Chondrocyte (in vitro differentiated cells): ENCODE data around the gene FOXP3. TPM values are rescaled to one million over a fixed set of nuclear protein-coding genes. Genes with fewer than 3 reads are reported as not detected.

Source experiments
- DNase-seq: peaks from one replicate; pipeline ENCODE4 v3.0.0; 2021; ENCODE audit warnings: mixed read lengths, low spot score
- H3K27ac Mint-ChIP-seq: one replicate; pipeline ENCODE4 v1.8.0; 2021; ENCODE audit warnings: mild to moderate bottlenecking, moderate library complexity, mixed read lengths; ENCODE audit not compliant: unreplicated experiment
- H3K27me3 Mint-ChIP-seq: 2 replicates; pipeline ENCODE4 v1.8.0; 2021; ENCODE audit warnings: low read depth, mixed read lengths
- H3K36me3 Mint-ChIP-seq: 2 replicates; pipeline ENCODE4 v1.8.0; 2021; ENCODE audit warnings: low read depth, mixed read lengths
- H3K4me1 Mint-ChIP-seq: 2 replicates; pipeline ENCODE4 v1.8.0; 2021; ENCODE audit warnings: low read depth, mild to moderate bottlenecking, mixed read lengths
- H3K4me3 Mint-ChIP-seq: one replicate; pipeline ENCODE4 v1.8.0; 2021; ENCODE audit warnings: mild to moderate bottlenecking, moderate library complexity, mixed read lengths; ENCODE audit not compliant: unreplicated experiment
- H3K9me3 Mint-ChIP-seq: 2 replicates; pipeline ENCODE4 v1.8.0; 2021; ENCODE audit warnings: low read depth, mixed read lengths
- total RNA-seq: library from RNA; stranded (reverse); gene quantifications from 3 replicates; pipeline ENCODE4 v1.2.1, GENCODE V29; 2021
- TF ChIP-seq, protein P1 (sequence below): fragments of 200-600 bp; sonication (generic); IDR thresholded peaks from 2 replicates; pipeline ENCODE4 v1.5.0; 2021; ENCODE audit warnings: antibody characterized with exemption, mild to moderate bottlenecking, moderate library complexity

Gene FOXP3
- total RNA-seq, 1 donor from 2014 or later, result 0.12 TPM

DNA sequence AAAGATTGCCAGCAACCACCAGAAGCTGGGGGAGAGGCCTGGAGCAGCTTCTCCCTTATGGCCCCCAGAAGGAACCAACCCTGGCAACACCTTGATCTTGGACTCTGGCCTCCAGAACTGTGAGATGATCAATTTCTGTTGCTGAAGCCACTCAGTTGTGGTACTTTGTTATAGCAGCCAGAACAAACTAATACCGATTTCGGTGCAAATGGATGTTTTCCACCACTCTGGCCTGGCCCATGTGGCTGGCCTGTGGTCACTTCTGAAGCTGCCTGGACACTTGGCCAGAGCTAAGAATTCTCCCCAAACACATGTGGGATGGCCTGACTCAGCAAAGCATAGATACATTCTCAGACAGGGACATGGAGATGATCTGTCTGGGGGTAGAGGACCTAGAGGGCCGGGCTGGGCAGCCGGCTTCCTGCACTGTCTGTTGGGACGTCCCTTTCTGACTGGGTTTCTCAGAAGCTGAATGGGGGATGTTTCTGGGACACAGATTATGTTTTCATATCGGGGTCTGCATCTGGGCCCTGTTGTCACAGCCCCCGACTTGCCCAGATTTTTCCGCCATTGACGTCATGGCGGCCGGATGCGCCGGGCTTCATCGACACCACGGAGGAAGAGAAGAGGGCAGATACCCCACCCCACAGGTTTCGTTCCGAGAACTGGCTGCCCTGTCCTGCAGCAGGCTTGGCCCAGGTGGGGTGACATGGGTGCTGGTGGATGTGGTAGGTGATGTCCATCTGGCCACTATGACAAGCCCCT, 4.1 kb downstream of the FOXP3 start:
- TF ChIP-seq, protein P1, sequence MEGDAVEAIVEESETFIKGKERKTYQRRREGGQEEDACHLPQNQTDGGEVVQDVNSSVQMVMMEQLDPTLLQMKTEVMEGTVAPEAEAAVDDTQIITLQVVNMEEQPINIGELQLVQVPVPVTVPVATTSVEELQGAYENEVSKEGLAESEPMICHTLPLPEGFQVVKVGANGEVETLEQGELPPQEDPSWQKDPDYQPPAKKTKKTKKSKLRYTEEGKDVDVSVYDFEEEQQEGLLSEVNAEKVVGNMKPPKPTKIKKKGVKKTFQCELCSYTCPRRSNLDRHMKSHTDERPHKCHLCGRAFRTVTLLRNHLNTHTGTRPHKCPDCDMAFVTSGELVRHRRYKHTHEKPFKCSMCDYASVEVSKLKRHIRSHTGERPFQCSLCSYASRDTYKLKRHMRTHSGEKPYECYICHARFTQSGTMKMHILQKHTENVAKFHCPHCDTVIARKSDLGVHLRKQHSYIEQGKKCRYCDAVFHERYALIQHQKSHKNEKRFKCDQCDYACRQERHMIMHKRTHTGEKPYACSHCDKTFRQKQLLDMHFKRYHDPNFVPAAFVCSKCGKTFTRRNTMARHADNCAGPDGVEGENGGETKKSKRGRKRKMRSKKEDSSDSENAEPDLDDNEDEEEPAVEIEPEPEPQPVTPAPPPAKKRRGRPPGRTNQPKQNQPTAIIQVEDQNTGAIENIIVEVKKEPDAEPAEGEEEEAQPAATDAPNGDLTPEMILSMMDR, result no peak
- H3K27me3 Mint-ChIP-seq, result no peaks in the 10 kb centered on the region
- peak; percentile 71 for DNase-seq
- H3K27ac Mint-ChIP-seq, result no peak overlapping the region
- H3K9me3 Mint-ChIP-seq, result peaks cover 5% of the 10 kb centered on the region
- H3K36me3 Mint-ChIP-seq, result peaks cover 1% of the 10 kb centered on the region
- H3K4me1 Mint-ChIP-seq, result no peaks in the 10 kb centered on the region
- H3K4me3 Mint-ChIP-seq, result no peak overlapping the region

DNA sequence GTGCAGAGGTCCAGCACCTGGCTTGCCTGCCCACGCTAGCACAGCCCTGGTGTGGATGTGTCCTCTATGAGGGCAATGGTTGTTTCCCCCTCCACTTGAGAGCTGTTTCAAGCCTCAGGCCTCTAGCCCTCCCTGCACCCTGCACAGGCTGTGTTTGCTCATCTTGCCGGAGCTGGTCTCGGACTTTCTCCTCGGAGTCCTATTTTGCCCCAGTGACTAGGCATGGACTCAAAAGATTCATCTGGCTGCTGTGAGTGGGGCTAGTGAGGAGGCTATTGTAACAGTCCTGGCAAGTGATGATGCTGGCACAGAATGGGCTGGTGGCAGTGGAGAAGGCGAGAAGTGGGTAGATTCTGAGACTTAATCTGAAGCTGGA, 5.8 kb downstream of the FOXP3 start:
- H3K4me1 Mint-ChIP-seq, result no peaks in the 10 kb centered on the region
- H3K36me3 Mint-ChIP-seq, result peaks cover 1% of the 10 kb centered on the region
- H3K27ac Mint-ChIP-seq, result no peak overlapping the region
- TF ChIP-seq, protein P1, result no peak
- peaks cover 5% of the 10 kb centered on the region for H3K9me3 Mint-ChIP-seq
- H3K4me3 Mint-ChIP-seq, result no peak overlapping the region
- no peak for DNase-seq
- H3K27me3 Mint-ChIP-seq, result no peaks in the 10 kb centered on the region

DNA sequence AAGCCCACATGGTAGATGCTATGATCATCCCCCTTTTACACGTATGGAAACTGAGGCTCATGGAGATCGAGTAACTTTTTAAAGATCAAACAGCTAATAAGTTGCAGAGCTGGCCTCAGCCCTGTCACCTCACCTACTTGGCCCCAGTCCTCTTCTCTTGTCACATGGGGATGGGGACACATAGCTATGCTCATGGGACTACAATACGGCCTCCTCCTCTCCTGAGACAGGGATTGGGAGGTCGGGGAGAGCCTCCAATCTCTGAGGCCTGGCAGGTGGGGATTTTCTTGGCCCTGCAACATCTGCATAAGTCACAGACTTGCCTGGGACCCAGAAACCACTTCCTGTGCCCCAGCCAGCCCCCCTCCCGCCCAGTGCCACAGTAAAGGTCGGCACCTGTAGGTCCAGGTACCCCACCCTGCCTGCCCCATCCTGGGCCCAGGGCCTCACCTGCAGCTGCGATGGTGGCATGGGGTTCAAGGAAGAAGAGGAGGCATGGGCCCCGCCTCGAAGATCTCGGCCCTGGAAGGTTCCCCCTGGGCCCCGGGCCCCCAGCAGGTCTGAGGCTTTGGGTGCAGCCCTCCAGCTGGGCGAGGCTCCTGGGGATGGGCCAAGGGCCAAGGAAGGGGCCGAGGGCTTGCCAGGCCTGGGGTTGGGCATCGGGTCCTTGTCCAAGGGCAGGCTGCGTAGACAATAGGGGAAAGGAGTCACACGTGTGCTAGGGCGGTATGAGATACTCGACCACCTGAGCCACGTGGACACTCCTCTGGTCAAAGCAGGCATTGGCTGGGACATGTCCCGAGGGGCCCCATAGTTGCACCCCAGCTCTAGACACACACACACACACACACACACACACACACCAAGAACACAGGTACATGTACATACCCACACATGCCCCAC, 6.4 kb downstream of the FOXP3 start:
- H3K9me3 Mint-ChIP-seq, result peaks cover 5% of the 10 kb centered on the region
- H3K4me1 Mint-ChIP-seq, result no peaks in the 10 kb centered on the region
- no peak overlapping the region for H3K4me3 Mint-ChIP-seq
- TF ChIP-seq, protein P1, result no peak
- peaks cover 1% of the 10 kb centered on the region for H3K36me3 Mint-ChIP-seq
- no peak overlapping the region for H3K27ac Mint-ChIP-seq
- DNase-seq, result no peak
- no peaks in the 10 kb centered on the region for H3K27me3 Mint-ChIP-seq

DNA sequence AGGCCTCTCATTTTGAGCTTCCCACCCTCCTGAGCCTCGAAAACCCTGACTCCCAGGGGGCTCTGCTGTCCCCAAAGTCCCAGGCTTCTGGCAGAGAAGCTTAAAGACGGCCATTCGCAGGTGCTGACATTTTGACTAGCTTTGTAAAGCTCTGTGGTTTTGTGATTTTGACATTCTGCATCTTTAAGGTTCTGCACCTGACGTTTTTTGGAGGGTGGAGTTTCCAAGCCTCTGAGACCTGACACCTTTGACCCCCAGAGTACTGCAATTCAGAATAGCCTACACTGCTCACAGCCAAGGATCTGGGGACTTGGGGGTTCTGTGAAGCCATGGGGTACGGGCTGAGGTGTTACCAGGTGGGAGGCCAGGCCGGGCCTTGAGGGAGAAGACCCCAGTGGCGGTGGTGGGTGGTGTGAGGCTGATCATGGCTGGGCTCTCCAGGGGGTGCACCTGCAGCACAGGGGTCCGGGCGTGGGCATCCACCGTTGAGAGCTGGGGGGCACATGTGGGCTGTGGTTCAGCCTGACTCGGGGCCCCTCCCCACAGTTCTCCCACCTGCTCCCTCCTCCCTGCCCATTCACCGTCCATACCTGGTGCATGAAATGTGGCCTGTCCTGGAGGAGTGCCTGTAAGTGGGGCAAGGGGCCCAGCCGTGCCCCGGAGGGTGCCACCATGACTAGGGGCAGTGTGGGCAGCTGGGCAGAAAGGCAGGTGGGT, 7.3 kb downstream of the FOXP3 start:
- no peak overlapping the region for H3K27ac Mint-ChIP-seq
- TF ChIP-seq, protein P1, result no peak
- DNase-seq, result no peak
- H3K4me3 Mint-ChIP-seq, result no peak overlapping the region
- peaks cover 4% of the 10 kb centered on the region for H3K9me3 Mint-ChIP-seq
- no peaks in the 10 kb centered on the region for H3K4me1 Mint-ChIP-seq
- peaks cover 1% of the 10 kb centered on the region for H3K36me3 Mint-ChIP-seq
- H3K27me3 Mint-ChIP-seq, result no peaks in the 10 kb centered on the region
